K562 (cell line): Measurements from ENCODE around the gene LY6G5B. TPM values are rescaled to one million over a fixed set of nuclear protein-coding genes. Genes with fewer than 3 reads are reported as not detected.

Experiments
- CREM ChIP-seq: IDR thresholded peaks from 2 replicates; pipeline ENCODE4 v1.6.1; 2014; ENCODE audit warnings: antibody characterized with exemption, low read depth
- E2F3 ChIP-seq: fragments of 250-450 bp; sonication (Bioruptor Pico); IDR thresholded peaks from 2 replicates; pipeline ENCODE4 v1.4.0; 2020; ENCODE audit warnings: mild to moderate bottlenecking
- E4F1 ChIP-seq: fragments of 250-450 bp; sonication (Bioruptor Pico); IDR thresholded peaks from 2 replicates; pipeline ENCODE4 v1.5.0; 2021; ENCODE audit warnings: mild to moderate bottlenecking, borderline replicate concordance
- ID3 ChIP-seq, 2 experiments: fragments of 250-450 bp in 1 of 2; fragments of 450-650 bp in 1 of 2; sonication (Bioruptor Pico) in 1 of 2; IDR thresholded peaks; 2 replicates each; pipeline versions ENCODE4 v1.6.1 to v1.8.0; 2016 to 2021; ENCODE audit warnings: mild to moderate bottlenecking in 2 of 2, moderate library complexity in 2 of 2, missing compliant biosample characterization in 1 of 2, missing genetic modification characterization in 1 of 2
- MEF2D ChIP-seq: conservative IDR thresholded peaks from 2 replicates; pipeline ENCODE4 v1.6.1; 2016; ENCODE audit warnings: low read depth, missing genetic modification characterization, missing compliant biosample characterization
- PCBP2 ChIP-seq: fragments of 200-400 bp; formaldehyde crosslinking; IDR thresholded peaks from 2 replicates; pipeline ENCODE4 v1.6.1; 2018; ENCODE audit warnings: low read length, low read depth, mild to moderate bottlenecking, moderate library complexity; ENCODE audit not compliant: poor library complexity, severe bottlenecking
- PHF20 ChIP-seq: fragments of 450-650 bp; IDR thresholded peaks from 2 replicates; pipeline ENCODE4 v1.6.1; 2018; ENCODE audit not compliant: partially characterized antibody
- PRMT5 ChIP-seq: sonication (generic); formaldehyde crosslinking; IDR thresholded peaks from 2 replicates; pipeline ENCODE4 v1.5.0; 2020; ENCODE audit warnings: missing genetic modification reagents
- PTBP1 ChIP-seq: fragments of 200-400 bp; formaldehyde crosslinking; IDR thresholded peaks from 2 replicates; pipeline ENCODE4 v1.6.1; 2017; ENCODE audit warnings: low read depth, low read length
- RBM34 ChIP-seq: fragments of 200-400 bp; formaldehyde crosslinking; IDR thresholded peaks from 2 replicates; pipeline ENCODE4 v1.6.1; 2018; ENCODE audit warnings: low read length, borderline replicate concordance; ENCODE audit not compliant: insufficient read depth
- SMARCE1 ChIP-seq: fragments of 450-650 bp; IDR thresholded peaks from 2 replicates; pipeline ENCODE4 v1.7.1; 2016; ENCODE audit warnings: mild to moderate bottlenecking
- SNAPC5 ChIP-seq: fragments of 250-450 bp; sonication (Bioruptor Pico); IDR thresholded peaks from 2 replicates; pipeline ENCODE4 v1.8.0; 2021; ENCODE audit warnings: moderate library complexity, mild to moderate bottlenecking, inconsistent platforms
- SREBF1 ChIP-seq: fragments of 150-350 bp; IDR thresholded peaks from 2 replicates; pipeline ENCODE4 v1.6.1; 2014; ENCODE audit warnings: antibody characterized with exemption, low read depth, low read length, borderline replicate concordance
- TEAD4 ChIP-seq, 2 experiments: sonication (generic) in 1 of 2; formaldehyde crosslinking in 1 of 2; IDR thresholded peaks; 2 replicates each; pipeline versions ENCODE4 v1.6.1 to v1.8.0; 2012 to 2022; ENCODE audit warnings: borderline replicate concordance in 1 of 2, inconsistent platforms in 1 of 2, low read length in 1 of 2, mild to moderate bottlenecking in 1 of 2, missing genetic modification reagents in 1 of 2
- ZFP36 ChIP-seq: fragments of 150-350 bp; IDR thresholded peaks from 2 replicates; pipeline ENCODE4 v1.6.1; 2018; ENCODE audit warnings: low read length, low read depth; ENCODE audit not compliant: partially characterized antibody
- ZHX1 ChIP-seq: fragments of 150-350 bp; conservative IDR thresholded peaks from 2 replicates; pipeline ENCODE4 v1.6.1; 2014; ENCODE audit warnings: low read length
- ZNF146 ChIP-seq: IDR thresholded peaks from one replicate; pipeline ENCODE4 v1.6.1; 2018; ENCODE audit warnings: missing compliant biosample characterization; ENCODE audit not compliant: unreplicated experiment
- ZNF584 ChIP-seq: fragments of 200-800 bp; sonication (Bioruptor generic); IDR thresholded peaks from 2 replicates; pipeline ENCODE4 v1.6.1; 2016; ENCODE audit warnings: low read depth, mild to moderate bottlenecking, missing genetic modification characterization, missing compliant biosample characterization
- ZNF668 ChIP-seq: fragments of 250-450 bp; sonication (Bioruptor Pico); IDR thresholded peaks from 2 replicates; pipeline ENCODE4 v1.8.0; 2022; ENCODE audit warnings: mild to moderate bottlenecking, inconsistent platforms
- ZNF79 ChIP-seq: fragments of 250-450 bp; sonication (Bioruptor Pico); IDR thresholded peaks from 2 replicates; pipeline ENCODE4 v1.4.0; 2020; ENCODE audit warnings: low read depth, mild to moderate bottlenecking, moderate library complexity
- ZSCAN29 ChIP-seq: fragments of 450-650 bp; IDR thresholded peaks from 2 replicates; pipeline ENCODE4 v1.6.1; 2017
- polyA plus RNA-seq, 8 experiments: library from polyadenylated mRNA; depleted of rRNA in 4 of 8; stranded (reverse) in 5 of 8; unstranded in 3 of 8; fragments of >200 nt; fragmentation: Nextera tagmentation in 2 of 8; fragmentation: Illumina TruSeq in 1 of 8; extraction: Ambion mirVana in 2 of 8; extraction: Trizol in 1 of 8; gene quantifications; 2 replicates each; pipeline versions ENCODE4 v1.2.1 to v1.2.3, GENCODE V29; 2011 to 2014; ENCODE audit warnings: inconsistent platforms in 1 of 8, missing spikeins in 1 of 8
- total RNA-seq, 7 experiments: library from RNA; depleted of rRNA in 6 of 7; stranded (reverse); fragments of >200 nt in 6 of 7; fragmentation: Illumina TruSeq in 2 of 7; extraction: Trizol in 2 of 7; gene quantifications; 2 replicates each; pipeline versions ENCODE4 v1.2.1 to v1.2.3, GENCODE V29; 2011 to 2021; ENCODE audit warnings: low replicate concordance in 1 of 7

Gene LY6G5B
- total and polyA plus RNA-seq, 9 of the 15 experiments (the other 6 are each of a cell fraction or from before 2014, with no cell fraction given) = 6.0 to 27.0 (median 7.5) TPM

- no peak for TF ChIP-seq ID3 (CRISPR knock-in tag; IDR thresholded peaks at IDR 0.05)
- TF ChIP-seq ID3 (tag; IDR thresholded peaks at IDR 0.05) = peak; percentile 57
- TF ChIP-seq SREBF1 = peak; percentile 91
- TF ChIP-seq ZHX1 = no peak
- no peak for TF ChIP-seq ZNF79 (CRISPR knock-in tag)
- no peak for TF ChIP-seq E2F3 (CRISPR knock-in tag)
- TF ChIP-seq PTBP1 = 0 out of 2 replicates have a peak, but pooled peaks have one; percentile 33
- no peak; the same call in 1 of the 2 replicates for TF ChIP-seq SMARCE1
- TF ChIP-seq E4F1 = peak; percentile 91
- TF ChIP-seq ZNF668 (CRISPR knock-in tag) = peak; percentile 69; the same call in 1 of the 2 replicates
- TF ChIP-seq SNAPC5 (CRISPR knock-in tag) = no peak
- TF ChIP-seq ZNF146 = no peak
- TF ChIP-seq ZNF584 (CRISPR knock-in tag) = no peak
- TF ChIP-seq ZSCAN29 = peak; percentile 44; the same call in 1 of the 2 replicates
- peak; percentile 63; the same call in 1 of the 2 replicates for TF ChIP-seq TEAD4 (IDR thresholded peaks at IDR 0.05; ENCODE audit: low read length)
- no peak for TF ChIP-seq TEAD4 (CRISPR knock-in tag; IDR thresholded peaks at IDR 0.05; ENCODE audit: borderline replicate concordance)
- peak; percentile 91; the same call in 1 of the 2 replicates for TF ChIP-seq PRMT5 (CRISPR knock-in tag)
- TF ChIP-seq MEF2D (tag) = no peak
- no peak for TF ChIP-seq PCBP2
- peak; percentile 97 for TF ChIP-seq CREM
- peak; percentile 31 for TF ChIP-seq PHF20
- no peak for TF ChIP-seq ZFP36
- TF ChIP-seq RBM34 = no peak
Measured at GRCh38 chr6:31702819-31703716, 33.3 kb downstream of the LY6G5B start, which contains the start of gene ABHD16A (continued).
